Neural crest cell (in vitro differentiated cells): ENCODE results near the gene COIL. TPM values are rescaled to one million over a fixed set of nuclear protein-coding genes. Genes with fewer than 3 reads are reported as not detected.
A peak's percentile ranks its signal among the peaks of the same experiment; 100 is the strongest.
"Not testable (repeated sequence)": the region's sequence is repeated elsewhere in the genome, so short reads cannot be mapped to it uniquely, and the experiment has no call there.

Experiments
- DNase-seq: peaks from one replicate; pipeline ENCODE4 v3.0.0; 2021; ENCODE audit warnings: low read depth, mixed read lengths, low spot score
- H3K27ac Mint-ChIP-seq: one replicate; pipeline ENCODE4 v1.8.0; 2021; ENCODE audit warnings: mild to moderate bottlenecking, mixed read lengths; ENCODE audit not compliant: unreplicated experiment
- H3K27me3 Mint-ChIP-seq: 2 replicates; pipeline ENCODE4 v1.8.0; 2021; ENCODE audit warnings: low read depth, mild to moderate bottlenecking, mixed read lengths
- H3K36me3 Mint-ChIP-seq: 2 replicates; pipeline ENCODE4 v1.8.0; 2021; ENCODE audit warnings: low read depth, mild to moderate bottlenecking, mixed read lengths
- H3K4me1 Mint-ChIP-seq: 2 replicates; pipeline ENCODE4 v1.8.0; 2021; ENCODE audit warnings: mixed read lengths
- H3K4me3 Mint-ChIP-seq: one replicate; pipeline ENCODE4 v1.8.0; 2021; ENCODE audit warnings: mild to moderate bottlenecking, mixed read lengths
- H3K9me3 Mint-ChIP-seq: 2 replicates; pipeline ENCODE4 v1.8.0; 2021; ENCODE audit warnings: mixed read lengths
- total RNA-seq: library from RNA; stranded (reverse); gene quantifications from 2 replicates; pipeline ENCODE4 v1.2.1, GENCODE V29; 2021
- TF ChIP-seq, protein P1 (sequence below): fragments of 200-600 bp; sonication (generic); conservative IDR thresholded peaks from 2 replicates; pipeline ENCODE4 v1.5.0; 2021; ENCODE audit warnings: antibody characterized with exemption, mild to moderate bottlenecking

The COIL gene
- total RNA-seq, 1 donor from 2014 or later: 24.1 TPM

DNA sequence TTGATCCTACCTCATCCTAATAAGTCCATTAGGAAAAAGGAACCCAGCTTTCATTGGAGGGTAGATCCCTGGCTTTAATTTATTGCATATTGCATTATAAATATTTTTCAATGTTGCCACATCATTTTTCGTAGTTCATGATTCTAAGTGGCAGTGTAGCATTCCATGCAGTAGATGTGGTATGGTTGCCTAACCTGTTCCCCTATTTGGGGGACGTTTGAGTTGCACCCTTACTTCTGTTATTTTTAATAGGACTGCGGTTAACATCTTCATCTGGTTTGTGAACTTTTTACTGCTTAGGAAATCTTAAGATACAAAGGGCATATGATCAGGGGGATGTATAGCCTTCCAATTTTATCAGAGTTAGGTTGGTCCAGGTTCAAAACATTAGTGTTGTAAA, 22.5 kb upstream of the COIL start:
- TF ChIP-seq, protein P1, sequence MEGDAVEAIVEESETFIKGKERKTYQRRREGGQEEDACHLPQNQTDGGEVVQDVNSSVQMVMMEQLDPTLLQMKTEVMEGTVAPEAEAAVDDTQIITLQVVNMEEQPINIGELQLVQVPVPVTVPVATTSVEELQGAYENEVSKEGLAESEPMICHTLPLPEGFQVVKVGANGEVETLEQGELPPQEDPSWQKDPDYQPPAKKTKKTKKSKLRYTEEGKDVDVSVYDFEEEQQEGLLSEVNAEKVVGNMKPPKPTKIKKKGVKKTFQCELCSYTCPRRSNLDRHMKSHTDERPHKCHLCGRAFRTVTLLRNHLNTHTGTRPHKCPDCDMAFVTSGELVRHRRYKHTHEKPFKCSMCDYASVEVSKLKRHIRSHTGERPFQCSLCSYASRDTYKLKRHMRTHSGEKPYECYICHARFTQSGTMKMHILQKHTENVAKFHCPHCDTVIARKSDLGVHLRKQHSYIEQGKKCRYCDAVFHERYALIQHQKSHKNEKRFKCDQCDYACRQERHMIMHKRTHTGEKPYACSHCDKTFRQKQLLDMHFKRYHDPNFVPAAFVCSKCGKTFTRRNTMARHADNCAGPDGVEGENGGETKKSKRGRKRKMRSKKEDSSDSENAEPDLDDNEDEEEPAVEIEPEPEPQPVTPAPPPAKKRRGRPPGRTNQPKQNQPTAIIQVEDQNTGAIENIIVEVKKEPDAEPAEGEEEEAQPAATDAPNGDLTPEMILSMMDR: no peak
- no peak for DNase-seq
- Mint-ChIP-seq H3K36me3 (peaks cover 14% of the 10 kb centered on the region), H3K27ac (no peak overlapping the region), H3K27me3 (no peaks in the 10 kb centered on the region), H3K4me1 (peaks cover 22% of the 10 kb centered on the region), H3K4me3 (no peak overlapping the region), H3K9me3 (no peaks in the 10 kb centered on the region)

DNA sequence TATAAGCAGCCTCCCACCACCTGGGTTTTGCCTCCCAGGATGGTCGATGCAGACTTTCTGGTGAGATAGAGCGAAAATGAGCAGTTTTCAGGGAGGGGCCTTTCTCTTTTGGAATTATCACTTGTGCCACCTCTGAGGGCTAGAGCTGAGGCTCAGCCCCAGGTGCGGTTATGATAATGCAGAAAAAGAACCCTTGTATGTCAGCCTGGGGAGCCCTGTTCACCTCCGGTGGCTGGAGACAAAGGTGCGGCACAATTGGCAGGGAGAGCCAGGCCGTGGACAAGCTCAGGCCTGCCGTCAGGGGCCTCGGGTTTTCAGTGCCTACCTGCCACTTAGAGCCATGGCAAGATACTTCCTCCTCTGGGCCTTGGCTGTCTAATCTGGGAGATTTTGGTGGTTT, 21.5 kb upstream of the COIL start:
- no peak overlapping the region for H3K27ac Mint-ChIP-seq
- no peak overlapping the region for H3K4me3 Mint-ChIP-seq
- no peak for DNase-seq

DNA sequence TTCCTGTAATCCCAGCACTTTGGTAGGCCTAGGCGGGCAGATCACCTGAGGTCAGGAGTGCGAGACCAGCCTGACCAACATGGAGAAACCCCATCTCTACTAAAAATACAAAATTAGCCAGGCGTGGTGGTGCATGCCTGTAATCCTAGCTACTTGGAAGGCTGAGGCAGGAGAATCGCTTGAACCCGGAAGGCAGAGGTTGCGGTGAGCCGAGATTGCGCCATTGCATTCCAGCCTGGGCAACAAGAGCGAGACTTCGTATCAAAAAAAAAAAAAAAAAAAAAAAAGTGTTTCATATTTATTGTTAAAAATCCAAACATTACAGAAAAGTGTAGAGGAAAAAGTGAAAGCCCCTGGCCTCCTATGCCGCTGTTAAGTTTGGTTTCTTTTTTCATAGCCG, 19.7 kb upstream of the COIL start:
- not testable (repeated sequence) for H3K27ac Mint-ChIP-seq, H3K4me3 Mint-ChIP-seq, DNase-seq, H3K9me3 Mint-ChIP-seq, H3K36me3 Mint-ChIP-seq
- Mint-ChIP-seq H3K27me3 (peaks cover 17% of the 10 kb centered on the region), H3K4me1 (peaks cover 37% of the 10 kb centered on the region)

More for the DNA sequence above, 21.5 kb upstream of the COIL start:
- Mint-ChIP-seq H3K27me3 (peaks cover 2% of the 10 kb centered on the region), H3K36me3 (peaks cover 9% of the 10 kb centered on the region), H3K9me3 (no peaks in the 10 kb centered on the region), H3K4me1 (peaks cover 31% of the 10 kb centered on the region)
- TF ChIP-seq, protein P1: no peak

DNA sequence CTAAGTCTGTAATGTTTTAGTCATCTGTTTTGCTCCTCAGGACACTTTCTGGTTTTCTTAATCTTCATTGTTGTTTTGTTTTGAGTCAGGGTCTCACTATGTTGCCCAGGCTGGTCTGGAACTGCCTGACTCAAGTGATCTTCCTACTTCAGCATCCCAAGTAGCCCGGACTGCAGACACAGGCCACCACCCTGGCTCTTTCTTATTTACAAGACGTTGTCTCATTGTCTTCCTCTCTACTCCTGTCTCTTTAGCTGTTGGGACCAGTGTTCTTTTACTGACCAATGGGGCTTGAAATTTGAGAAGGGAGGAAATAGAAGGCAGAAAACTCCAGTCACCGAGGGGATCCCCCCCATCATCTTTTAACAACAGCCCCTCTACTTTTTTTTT, 18.2 kb upstream of the COIL start:
- H3K27ac Mint-ChIP-seq: peak overlapping the region; percentile 28

DNA sequence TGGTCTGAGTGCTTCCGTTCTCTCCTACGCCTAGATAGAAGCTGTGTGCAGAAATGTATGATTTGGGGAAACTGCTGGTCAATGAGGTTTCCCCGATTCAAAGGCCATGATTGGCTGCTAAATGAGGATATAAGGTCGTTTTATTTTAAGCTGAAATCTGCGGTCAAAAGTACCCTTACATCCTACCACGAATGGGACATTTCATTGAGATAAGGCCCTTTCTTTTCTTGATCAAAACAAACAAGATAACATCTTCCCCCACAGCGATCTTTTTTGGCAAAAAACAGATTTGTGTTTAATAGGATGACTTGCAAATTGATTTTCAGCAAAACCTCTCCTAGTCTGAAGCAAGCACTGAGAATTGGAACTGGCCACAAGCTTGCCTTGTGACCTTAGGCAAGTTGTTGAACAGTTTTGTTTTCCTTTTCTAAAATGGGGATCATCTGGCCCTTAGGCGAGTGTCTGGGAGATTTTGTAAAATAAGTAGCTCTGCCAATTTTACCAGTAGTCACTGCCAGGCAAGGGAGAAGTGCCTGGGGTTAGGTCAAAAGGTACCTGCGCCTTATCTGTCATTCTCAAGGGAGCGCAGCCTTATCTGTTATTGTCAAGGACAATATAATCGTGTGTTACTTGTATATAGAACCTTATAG, 17.7 kb upstream of the COIL start:
- peaks cover 22% of the 10 kb centered on the region for H3K27me3 Mint-ChIP-seq
- peaks cover 37% of the 10 kb centered on the region for H3K4me1 Mint-ChIP-seq
- DNase-seq: no peak
- H3K9me3 Mint-ChIP-seq: no peaks in the 10 kb centered on the region
- TF ChIP-seq, protein P1: no peak
- H3K27ac Mint-ChIP-seq: peak overlapping the region; percentile 1
- H3K36me3 Mint-ChIP-seq: no peaks in the 10 kb centered on the region
- H3K4me3 Mint-ChIP-seq: peak overlapping the region; percentile 91

More for the DNA sequence above, 18.2 kb upstream of the COIL start:
- H3K36me3 Mint-ChIP-seq: peaks cover under 1% of the 10 kb centered on the region
- peak overlapping the region; percentile 91 for H3K4me3 Mint-ChIP-seq
- DNase-seq: no peak
- no peaks in the 10 kb centered on the region for H3K9me3 Mint-ChIP-seq
- H3K27me3 Mint-ChIP-seq: peaks cover 22% of the 10 kb centered on the region
- peaks cover 37% of the 10 kb centered on the region for H3K4me1 Mint-ChIP-seq
- TF ChIP-seq, protein P1: no peak

DNA sequence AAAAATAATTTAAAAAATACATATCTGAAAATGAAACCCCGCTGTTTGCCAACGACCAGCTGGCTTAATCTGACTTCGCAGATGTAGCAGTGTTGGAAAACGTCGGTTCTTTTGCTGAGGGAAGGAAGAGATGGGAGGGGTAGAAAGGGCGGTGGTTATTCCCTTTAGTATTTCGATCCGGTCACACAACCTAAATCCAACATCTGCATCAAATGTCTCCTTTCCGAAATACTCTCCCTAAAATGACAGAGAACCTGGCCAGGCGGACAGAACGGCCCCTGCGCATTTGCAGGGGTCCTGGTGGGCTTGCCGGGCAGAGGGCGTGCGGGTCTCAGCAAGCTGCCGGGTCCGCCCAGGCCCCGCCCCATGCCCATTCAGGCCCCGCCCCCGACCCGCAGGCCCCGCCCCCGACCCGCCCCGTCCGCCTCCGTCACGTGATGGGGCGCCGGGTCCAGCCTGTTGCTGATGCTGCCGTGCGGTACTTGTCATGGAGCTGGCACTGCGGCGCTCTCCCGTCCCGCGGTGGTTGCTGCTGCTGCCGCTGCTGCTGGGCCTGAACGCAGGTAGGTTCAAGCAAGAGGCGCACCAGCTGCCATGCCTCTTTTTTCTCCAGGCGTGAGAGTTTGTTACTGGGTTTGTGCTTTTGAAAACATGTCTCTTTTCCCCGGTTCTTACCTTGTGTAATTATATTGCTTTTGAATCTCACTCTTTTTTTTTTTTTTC, 17.0 kb upstream of the COIL start, which contains the start of gene SCPEP1:
Gene SCPEP1, plus strand, starts transcription at position 459 of the 723 bp plus-strand sequence. Its CDS starts 29 bp downstream, at position 488.
- H3K4me3 Mint-ChIP-seq: peak within 1 kb of the TSS; percentile 91
- TF ChIP-seq, protein P1: peak; percentile 5
- peak; percentile 66 for DNase-seq
- H3K27ac Mint-ChIP-seq: peak within 1 kb of the TSS; percentile 1
- peaks cover 22% of the 10 kb centered on the region for H3K27me3 Mint-ChIP-seq
- H3K9me3 Mint-ChIP-seq: peaks cover 2% of the 10 kb centered on the region
- H3K36me3 Mint-ChIP-seq: no peaks in the 10 kb centered on the region
- H3K4me1 Mint-ChIP-seq: peaks cover 36% of the 10 kb centered on the region
